Esophagus squamous epithelium (tissue), 4 donors: ENCODE results near the gene RAB43.

ENCODE experiments used
- CTCF ChIP-seq, 6 experiments: fragments of 450-650 bp in 4 of 6; fragments of 200-600 bp in 2 of 6; sonication (generic) in 2 of 6; IDR thresholded peaks; one replicate each; pipeline ENCODE4 v1.5.1; 2016 to 2019; ENCODE audit warnings: antibody characterized with exemption in 6 of 6, mild to moderate bottlenecking in 4 of 6, moderate library complexity in 4 of 6
- POLR2A ChIP-seq, 4 donors: fragments of 450-650 bp; IDR thresholded peaks; one replicate each; pipeline ENCODE4 v1.6.1; 2017; ENCODE audit warnings: antibody characterized with exemption in 4 of 4, mild to moderate bottlenecking in 4 of 4, moderate library complexity in 3 of 4

- TF ChIP-seq POLR2A (IDR thresholded peaks at IDR 0.05), result no peak
- no peak for TF ChIP-seq CTCF (IDR thresholded peaks at IDR 0.05)
Measured at GRCh38 chr3:129087138-129087702, 34.4 kb downstream of the RAB43 start.
